Stimulated activated naive CD8-positive, alpha-beta T cell treated with anti-CD3 and anti-CD28 coated beads, Interleukin-15, amount 100 ng/mL, for 72 hours (primary cell): ENCODE measurements around the gene GMPR.
"Not testable (repeated sequence)": the region's sequence is repeated elsewhere in the genome, so short reads cannot be mapped to it uniquely, and the experiment has no call there.

Experiments
- ATAC-seq: fragments of 150-1000 bp; cut with Tn5 transposase; 2 replicates; pipeline ENCODE4 v1.10.0; 2021; ENCODE audit warnings: mild to moderate bottlenecking, moderate library complexity
- DNase-seq, 2 donors: peaks; one replicate each; pipeline ENCODE4 v3.0.0; 2021 to 2022
- H3K27ac Mint-ChIP-seq, 2 donors: one replicate each; pipeline ENCODE4 v1.8.0; 2022; ENCODE audit warnings: mild to moderate bottlenecking in 2 of 2, mixed read lengths in 2 of 2, moderate library complexity in 2 of 2
- H3K27me3 Mint-ChIP-seq: one replicate; pipeline ENCODE4 v1.8.0; 2022; ENCODE audit warnings: mixed read lengths
- H3K4me1 Mint-ChIP-seq: one replicate; pipeline ENCODE4 v1.8.0; 2022; ENCODE audit warnings: mild to moderate bottlenecking, mixed read lengths
- H3K4me3 Mint-ChIP-seq, 2 donors: one replicate each; pipeline ENCODE4 v1.8.0; 2022; ENCODE audit warnings: mild to moderate bottlenecking in 2 of 2, mixed read lengths in 2 of 2, moderate library complexity in 1 of 2
- H3K9me3 Mint-ChIP-seq, 2 donors: one replicate each; pipeline ENCODE4 v1.8.0; 2022; ENCODE audit warnings: mixed read lengths in 2 of 2

Gene GMPR

GRCh38 chr6:16216501-16217155 lies 21.8 kb upstream of the GMPR start:
- Mint-ChIP-seq H3K4me3 (no peak overlapping the region), H3K27ac (peak overlapping the region in 1 of 2 donors; percentile 63), H3K4me1 (peaks cover 17% of the 10 kb centered on the region), H3K27me3 (peaks cover 59% of the 10 kb centered on the region), H3K9me3 (no peaks in the 10 kb centered on the region)
- DNase-seq: no peak
- no peak for ATAC-seq

- H3K9me3 Mint-ChIP-seq: no peaks in the 10 kb centered on the region
- H3K4me1 Mint-ChIP-seq: peaks cover 17% of the 10 kb centered on the region
- H3K27me3 Mint-ChIP-seq: peaks cover 61% of the 10 kb centered on the region
- H3K27ac Mint-ChIP-seq: peak overlapping the region in 1 of 2 donors; percentile 63
- H3K4me3 Mint-ChIP-seq: no peak overlapping the region
- DNase-seq (no peak), ATAC-seq (peak; percentile 40)
Measured at GRCh38 chr6:16217156-16217721, 21.1 kb upstream of the GMPR start.

GRCh38 chr6:16222826-16223225 lies 15.6 kb upstream of the GMPR start:
- H3K9me3 Mint-ChIP-seq: no peaks in the 10 kb centered on the region
- no peak overlapping the region for H3K4me3 Mint-ChIP-seq
- no peak overlapping the region for H3K27ac Mint-ChIP-seq
- peaks cover 6% of the 10 kb centered on the region for H3K4me1 Mint-ChIP-seq
- peaks cover 30% of the 10 kb centered on the region for H3K27me3 Mint-ChIP-seq
- DNase-seq (no peak), ATAC-seq (peak; percentile 66)

GRCh38 chr6:16223362-16223761 lies 15.0 kb upstream of the GMPR start:
- Mint-ChIP-seq H3K4me3 (no peak overlapping the region), H3K27ac (no peak overlapping the region), H3K9me3 (no peaks in the 10 kb centered on the region), H3K4me1 (peaks cover 6% of the 10 kb centered on the region), H3K27me3 (peaks cover 26% of the 10 kb centered on the region)
- DNase-seq: no peak
- no peak for ATAC-seq

- Mint-ChIP-seq H3K27ac (no peak overlapping the region), H3K9me3 (no peaks in the 10 kb centered on the region), H3K27me3 (peaks cover 15% of the 10 kb centered on the region), H3K4me1 (peaks cover 6% of the 10 kb centered on the region), H3K4me3 (no peak overlapping the region)
- ATAC-seq (no peak), DNase-seq (no peak)
Measured at GRCh38 chr6:16224409-16224808, 14.0 kb upstream of the GMPR start.

GRCh38 chr6:16225062-16225731 lies 13.2 kb upstream of the GMPR start:
- ATAC-seq, DNase-seq, H3K27ac Mint-ChIP-seq, H3K9me3 Mint-ChIP-seq, H3K4me1 Mint-ChIP-seq, H3K4me3 Mint-ChIP-seq: not testable (repeated sequence)
- H3K27me3 Mint-ChIP-seq: peaks cover 14% of the 10 kb centered on the region

- H3K27me3 Mint-ChIP-seq: peaks cover 14% of the 10 kb centered on the region
- peak; percentile 42 for ATAC-seq
- H3K4me3 Mint-ChIP-seq, H3K27ac Mint-ChIP-seq, H3K4me1 Mint-ChIP-seq, H3K9me3 Mint-ChIP-seq, DNase-seq: not testable (repeated sequence)
Measured at GRCh38 chr6:16226117-16227047, 12.0 kb upstream of the GMPR start.

GRCh38 chr6:16227048-16227562 lies 11.3 kb upstream of the GMPR start:
- Mint-ChIP-seq H3K4me1 (peaks cover 6% of the 10 kb centered on the region), H3K27ac (no peak overlapping the region), H3K9me3 (no peaks in the 10 kb centered on the region), H3K4me3 (no peak overlapping the region), H3K27me3 (peaks cover 13% of the 10 kb centered on the region)
- DNase-seq (no peak), ATAC-seq (peak; percentile 7)

GRCh38 chr6:16227605-16228004 lies 10.8 kb upstream of the GMPR start:
- DNase-seq (no peak), ATAC-seq (no peak)
- Mint-ChIP-seq H3K4me1 (peaks cover 6% of the 10 kb centered on the region), H3K27me3 (peaks cover 8% of the 10 kb centered on the region), H3K4me3 (no peak overlapping the region), H3K9me3 (no peaks in the 10 kb centered on the region), H3K27ac (no peak overlapping the region)

- no peaks in the 10 kb centered on the region for H3K9me3 Mint-ChIP-seq
- no peak overlapping the region for H3K4me3 Mint-ChIP-seq
- DNase-seq (no peak), ATAC-seq (no peak)
- no peak overlapping the region for H3K27ac Mint-ChIP-seq
- H3K27me3 Mint-ChIP-seq: peaks cover 3% of the 10 kb centered on the region
- peaks cover 2% of the 10 kb centered on the region for H3K4me1 Mint-ChIP-seq
Measured at GRCh38 chr6:16228043-16228442, 10.3 kb upstream of the GMPR start.

GRCh38 chr6:16228709-16229665 lies 9.4 kb upstream of the GMPR start:
- ATAC-seq: no peak
- H3K27ac Mint-ChIP-seq: no peak overlapping the region
- H3K9me3 Mint-ChIP-seq: no peaks in the 10 kb centered on the region
- H3K27me3 Mint-ChIP-seq: no peaks in the 10 kb centered on the region
- DNase-seq: no peak
- no peaks in the 10 kb centered on the region for H3K4me1 Mint-ChIP-seq
- H3K4me3 Mint-ChIP-seq: no peak overlapping the region

- ATAC-seq (no peak), DNase-seq (no peak)
- Mint-ChIP-seq H3K4me3 (no peak overlapping the region), H3K9me3 (no peaks in the 10 kb centered on the region), H3K27ac (no peak overlapping the region), H3K27me3 (no peaks in the 10 kb centered on the region), H3K4me1 (no peaks in the 10 kb centered on the region)
Measured at GRCh38 chr6:16229700-16230099, 8.7 kb upstream of the GMPR start.

- Mint-ChIP-seq H3K4me3 (no peak overlapping the region), H3K4me1 (peaks cover 1% of the 10 kb centered on the region), H3K9me3 (no peaks in the 10 kb centered on the region), H3K27ac (no peak overlapping the region), H3K27me3 (peaks cover 10% of the 10 kb centered on the region)
- ATAC-seq (no peak), DNase-seq (no peak)
Measured at GRCh38 chr6:16230953-16231352, 7.4 kb upstream of the GMPR start.

GRCh38 chr6:16232086-16232485 lies 6.3 kb upstream of the GMPR start:
- Mint-ChIP-seq H3K27ac (no peak overlapping the region), H3K9me3 (no peaks in the 10 kb centered on the region), H3K4me1 (peaks cover 12% of the 10 kb centered on the region), H3K4me3 (no peak overlapping the region), H3K27me3 (peaks cover 13% of the 10 kb centered on the region)
- ATAC-seq (no peak), DNase-seq (no peak)
